ENCODE measurements around the gene EPB41L2. TPM values are rescaled to one million over a fixed set of nuclear protein-coding genes. Genes with fewer than 3 reads are reported as not detected.

EPB41L2 gene
- total RNA-seq, 1 donor from 2014 or later = 136 TPM

- H3K36me3 Mint-ChIP-seq (ENCODE audit: low read depth, unreplicated experiment) = no peaks in the 10 kb centered on the region
- no peaks in the 10 kb centered on the region for H4K20me1 ChIP-seq (ENCODE audit: insufficient read depth, low read length)
- no peak for DNase-seq (ENCODE audit: low read depth)
- no peak overlapping the region for H3K4me3 ChIP-seq (ENCODE audit: insufficient read depth, low read depth, low read length)
- no peak overlapping the region for H3K4me2 ChIP-seq (ENCODE audit: low read length)
- H3K27me3 ChIP-seq (ENCODE audit: insufficient read depth, low read length) = no peaks in the 10 kb centered on the region
- no peak for FAIRE-seq
- peaks cover 3% of the 10 kb centered on the region for H3K4me1 Mint-ChIP-seq (ENCODE audit: low read depth, unreplicated experiment)
- no peak overlapping the region for H2AFZ ChIP-seq (ENCODE audit: low read depth, low read length)
- no peaks in the 10 kb centered on the region for H3K9me3 ChIP-seq (ENCODE audit: insufficient read depth, low read depth, low read length)
- no peak overlapping the region for H3K4me3 Mint-ChIP-seq (ENCODE audit: unreplicated experiment)
- no peaks in the 10 kb centered on the region for H3K9me3 Mint-ChIP-seq (ENCODE audit: unreplicated experiment)
- no peak overlapping the region for H3K9ac ChIP-seq (ENCODE audit: low read length)
- no peaks in the 10 kb centered on the region for H3K4me1 ChIP-seq (ENCODE audit: insufficient read depth, low read length)
- H3K36me3 ChIP-seq (ENCODE audit: insufficient read depth, low read length) = no peaks in the 10 kb centered on the region
- H3K27ac ChIP-seq (ENCODE audit: low read depth, low read length) = no peak overlapping the region
- TF ChIP-seq EZH2 (IDR thresholded peaks at IDR 0.05; ENCODE audit: insufficient read depth, low read length) = no peak
- TF ChIP-seq, protein P1, sequence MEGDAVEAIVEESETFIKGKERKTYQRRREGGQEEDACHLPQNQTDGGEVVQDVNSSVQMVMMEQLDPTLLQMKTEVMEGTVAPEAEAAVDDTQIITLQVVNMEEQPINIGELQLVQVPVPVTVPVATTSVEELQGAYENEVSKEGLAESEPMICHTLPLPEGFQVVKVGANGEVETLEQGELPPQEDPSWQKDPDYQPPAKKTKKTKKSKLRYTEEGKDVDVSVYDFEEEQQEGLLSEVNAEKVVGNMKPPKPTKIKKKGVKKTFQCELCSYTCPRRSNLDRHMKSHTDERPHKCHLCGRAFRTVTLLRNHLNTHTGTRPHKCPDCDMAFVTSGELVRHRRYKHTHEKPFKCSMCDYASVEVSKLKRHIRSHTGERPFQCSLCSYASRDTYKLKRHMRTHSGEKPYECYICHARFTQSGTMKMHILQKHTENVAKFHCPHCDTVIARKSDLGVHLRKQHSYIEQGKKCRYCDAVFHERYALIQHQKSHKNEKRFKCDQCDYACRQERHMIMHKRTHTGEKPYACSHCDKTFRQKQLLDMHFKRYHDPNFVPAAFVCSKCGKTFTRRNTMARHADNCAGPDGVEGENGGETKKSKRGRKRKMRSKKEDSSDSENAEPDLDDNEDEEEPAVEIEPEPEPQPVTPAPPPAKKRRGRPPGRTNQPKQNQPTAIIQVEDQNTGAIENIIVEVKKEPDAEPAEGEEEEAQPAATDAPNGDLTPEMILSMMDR (IDR thresholded peaks at IDR 0.05; ENCODE audit: insufficient read depth, low read depth, low read length) = no peak
- H3K27ac Mint-ChIP-seq (ENCODE audit: unreplicated experiment) = no peak overlapping the region
- H3K27me3 Mint-ChIP-seq (ENCODE audit: low read depth, unreplicated experiment) = no peaks in the 10 kb centered on the region
- no peaks in the 10 kb centered on the region for H3K79me2 ChIP-seq (ENCODE audit: insufficient read depth, low read length)
Measured at GRCh38 chr6:130840050-130840449, 223.0 kb downstream of the EPB41L2 start.

DNA sequence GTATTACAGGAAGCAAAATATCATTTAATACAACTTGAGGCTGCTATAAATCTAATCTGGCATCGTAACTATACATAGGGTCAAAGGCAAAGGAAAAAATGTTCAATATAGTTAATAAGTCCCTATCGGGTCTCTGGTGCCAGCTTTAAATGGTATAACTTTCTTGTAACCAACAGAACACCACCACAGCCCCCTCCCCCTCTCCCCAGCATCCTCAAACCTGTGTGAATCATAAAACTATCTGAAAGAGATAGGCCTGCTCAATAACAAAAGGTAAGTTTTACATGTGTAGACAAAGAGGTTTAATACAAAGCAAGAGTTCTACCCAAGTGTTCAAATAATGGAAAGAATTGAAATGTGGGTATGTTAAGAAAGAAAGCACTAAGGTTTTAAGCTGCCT, 223.7 kb downstream of the EPB41L2 start:
- Mint-ChIP-seq H3K27me3 (ENCODE audit: low read depth, unreplicated experiment) (no peaks in the 10 kb centered on the region), H3K27ac (ENCODE audit: unreplicated experiment) (no peak overlapping the region), H3K36me3 (ENCODE audit: low read depth, unreplicated experiment) (no peaks in the 10 kb centered on the region), H3K9me3 (ENCODE audit: unreplicated experiment) (no peaks in the 10 kb centered on the region), H3K4me3 (ENCODE audit: unreplicated experiment) (no peak overlapping the region), H3K4me1 (ENCODE audit: low read depth, unreplicated experiment) (peaks cover 3% of the 10 kb centered on the region)
- TF ChIP-seq, protein P1 (IDR thresholded peaks at IDR 0.05; ENCODE audit: insufficient read depth, low read depth, low read length) = no peak
- TF ChIP-seq EZH2 (IDR thresholded peaks at IDR 0.05; ENCODE audit: insufficient read depth, low read length) = no peak
- Histone ChIP-seq H3K79me2 (ENCODE audit: insufficient read depth, low read length) (no peaks in the 10 kb centered on the region), H3K27me3 (ENCODE audit: insufficient read depth, low read length) (no peaks in the 10 kb centered on the region), H2AFZ (ENCODE audit: low read depth, low read length) (no peak overlapping the region), H3K4me2 (ENCODE audit: low read length) (no peak overlapping the region), H3K4me1 (ENCODE audit: insufficient read depth, low read length) (no peaks in the 10 kb centered on the region), H3K9me3 (ENCODE audit: insufficient read depth, low read depth, low read length) (no peaks in the 10 kb centered on the region), H3K27ac (ENCODE audit: low read depth, low read length) (no peak overlapping the region), H3K4me3 (ENCODE audit: insufficient read depth, low read depth, low read length) (no peak overlapping the region), H4K20me1 (ENCODE audit: insufficient read depth, low read length) (no peaks in the 10 kb centered on the region), H3K9ac (ENCODE audit: low read length) (no peak overlapping the region), H3K36me3 (ENCODE audit: insufficient read depth, low read length) (no peaks in the 10 kb centered on the region)
- DNase-seq (ENCODE audit: low read depth) (no peak), FAIRE-seq (no peak)

DNA sequence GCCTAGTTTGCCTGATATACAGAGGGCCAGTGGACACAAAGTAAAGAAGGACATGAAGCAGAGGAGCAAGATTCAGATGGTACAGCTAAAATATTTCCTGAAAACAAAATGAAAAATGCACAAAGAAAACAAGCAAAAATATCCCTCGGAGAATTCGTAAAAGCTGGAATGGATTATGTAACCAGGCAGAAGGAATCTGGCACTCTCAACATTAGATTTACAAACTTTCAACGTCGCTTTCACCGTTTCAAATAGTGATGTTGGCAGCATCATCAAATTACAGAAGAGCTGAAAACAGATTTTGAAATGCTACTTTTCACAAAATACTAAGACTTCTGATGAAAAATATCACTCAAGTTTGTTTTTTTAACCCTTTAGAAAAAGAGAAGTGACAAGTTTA, 224.1 kb downstream of the EPB41L2 start:
- peaks cover 3% of the 10 kb centered on the region for H3K4me1 Mint-ChIP-seq (ENCODE audit: low read depth, unreplicated experiment)
- no peaks in the 10 kb centered on the region for H3K9me3 Mint-ChIP-seq (ENCODE audit: unreplicated experiment)
- no peak overlapping the region for H2AFZ ChIP-seq (ENCODE audit: low read depth, low read length)
- H3K27ac Mint-ChIP-seq (ENCODE audit: unreplicated experiment) = no peak overlapping the region
- no peak overlapping the region for H3K4me3 ChIP-seq (ENCODE audit: insufficient read depth, low read depth, low read length)
- DNase-seq (ENCODE audit: low read depth) (no peak), FAIRE-seq (no peak)
- no peaks in the 10 kb centered on the region for H3K79me2 ChIP-seq (ENCODE audit: insufficient read depth, low read length)
- H3K9me3 ChIP-seq (ENCODE audit: insufficient read depth, low read depth, low read length) = no peaks in the 10 kb centered on the region
- no peaks in the 10 kb centered on the region for H4K20me1 ChIP-seq (ENCODE audit: insufficient read depth, low read length)
- no peaks in the 10 kb centered on the region for H3K36me3 ChIP-seq (ENCODE audit: insufficient read depth, low read length)
- no peaks in the 10 kb centered on the region for H3K27me3 ChIP-seq (ENCODE audit: insufficient read depth, low read length)
- no peaks in the 10 kb centered on the region for H3K27me3 Mint-ChIP-seq (ENCODE audit: low read depth, unreplicated experiment)
- no peak for TF ChIP-seq EZH2 (IDR thresholded peaks at IDR 0.05; ENCODE audit: insufficient read depth, low read length)
- TF ChIP-seq, protein P1 (IDR thresholded peaks at IDR 0.05; ENCODE audit: insufficient read depth, low read depth, low read length) = no peak
- peaks cover 3% of the 10 kb centered on the region for H3K36me3 Mint-ChIP-seq (ENCODE audit: low read depth, unreplicated experiment)
- H3K4me1 ChIP-seq (ENCODE audit: insufficient read depth, low read length) = no peaks in the 10 kb centered on the region
- H3K4me2 ChIP-seq (ENCODE audit: low read length) = no peak overlapping the region
- H3K9ac ChIP-seq (ENCODE audit: low read length) = no peak overlapping the region
- no peak overlapping the region for H3K4me3 Mint-ChIP-seq (ENCODE audit: unreplicated experiment)
- H3K27ac ChIP-seq (ENCODE audit: low read depth, low read length) = no peak overlapping the region
